Fibroblast of mammary gland (primary cell): ENCODE data around the gene GON4L.
"Not testable (repeated sequence)": the region's sequence is repeated elsewhere in the genome, so short reads cannot be mapped to it uniquely, and the experiment has no call there.

Experiments used
- DNase-seq: peaks from one replicate; pipeline ENCODE4 v3.0.0-alpha.2; 2010; ENCODE audit warnings: low read depth
- H3K4me3 ChIP-seq: 2 replicates; pipeline ENCODE4 v1.5.1; 2011; ENCODE audit warnings: low read depth, mild to moderate bottlenecking, low read length, moderate library complexity; ENCODE audit not compliant: control insufficient read depth
- CTCF ChIP-seq: conservative IDR thresholded peaks from 2 replicates; pipeline ENCODE4 v1.5.1; 2011; ENCODE audit warnings: low read depth, low read length, inconsistent platforms; ENCODE audit not compliant: control insufficient read depth, insufficient read depth

The GON4L gene

GRCh38 chr1:155827450-155827849, 29.6 kb downstream of the GON4L start:
- DNase-seq, result no peak
- no peak overlapping the region for H3K4me3 ChIP-seq
- TF ChIP-seq CTCF, result no peak

GRCh38 chr1:155816351-155816750, 40.7 kb downstream of the GON4L start:
- no peak for DNase-seq
- TF ChIP-seq CTCF, result no peak
- no peak overlapping the region for H3K4me3 ChIP-seq

GRCh38 chr1:155813672-155814071, 43.3 kb downstream of the GON4L start:
- TF ChIP-seq CTCF, result no peak
- DNase-seq, result no peak
- H3K4me3 ChIP-seq, result no peak overlapping the region

GRCh38 chr1:155812878-155813277, 44.1 kb downstream of the GON4L start:
- H3K4me3 ChIP-seq, result no peak overlapping the region
- DNase-seq, result no peak
- TF ChIP-seq CTCF, result no peak

- H3K4me3 ChIP-seq, result no peak overlapping the region
- no peak for DNase-seq
- TF ChIP-seq CTCF, result no peak
Measured at GRCh38 chr1:155809088-155809487, 47.9 kb downstream of the GON4L start.

- no peak overlapping the region for H3K4me3 ChIP-seq
- peak; percentile 30 for DNase-seq
- TF ChIP-seq CTCF, result no peak
Measured at GRCh38 chr1:155801149-155801548, 55.9 kb downstream of the GON4L start.

GRCh38 chr1:155795618-155796017, 61.4 kb downstream of the GON4L start:
- not testable (repeated sequence) for H3K4me3 ChIP-seq, DNase-seq
